H1 (cell line): ENCODE measurements around the gene PREX1. TPM values are rescaled to one million over a fixed set of nuclear protein-coding genes. Genes with fewer than 3 reads are reported as not detected.

Source experiments
- CTCF ChIA-PET: fragments of 300-600 bp; sonication (Branson Sonifier 250); formaldehyde crosslinking; loops from one replicate; lab custom pipeline; 2021; ENCODE audit not compliant: partially characterized antibody; lab: Charles Lee
- POLR2A ChIA-PET: fragments of 300-600 bp; sonication (Branson Sonifier 250); formaldehyde crosslinking; loops from one replicate; lab custom pipeline; 2021; ENCODE audit warnings: inconsistent platforms; ENCODE audit not compliant: partially characterized antibody; lab: Charles Lee
- DNase-seq, 2 experiments: peaks; one replicate each; pipeline versions ENCODE4 v3.0.0 to v3.0.0-alpha.2; 2010 to 2022; ENCODE audit warnings: low spot score in 2 of 2, low read depth in 1 of 2, mixed read lengths in 1 of 2
- FAIRE-seq: peaks from 2 replicates; lab custom pipeline; 2011; peaks lifted over from hg19 to GRCh38; lab: Jason Lieb, UNC
- H2AFZ ChIP-seq: 2 replicates; pipeline ENCODE4 v1.8.1; 2012; ENCODE audit warnings: low read length, inconsistent platforms
- H2AK5ac ChIP-seq: 2 replicates; pipeline ENCODE4 v1.6.1; 2013; ENCODE audit warnings: low read depth, low read length
- H2BK120ac ChIP-seq: replicated peaks from 2 replicates; pipeline ENCODE3; 2013; ENCODE audit warnings: low read depth, low read length, inconsistent platforms
- H2BK12ac ChIP-seq: 2 replicates; pipeline ENCODE4 v1.6.1; 2013; ENCODE audit warnings: low read depth, low read length
- H2BK15ac ChIP-seq: 2 replicates; pipeline ENCODE4 v1.6.1; 2013; ENCODE audit warnings: low read length
- H2BK20ac ChIP-seq: 2 replicates; pipeline ENCODE4 v1.6.1; 2013; ENCODE audit warnings: low read length
- H2BK5ac ChIP-seq: 2 replicates; pipeline ENCODE4 v1.6.1; 2013; ENCODE audit warnings: low read depth, low read length
- H3K14ac ChIP-seq: 2 replicates; pipeline ENCODE4 v1.6.1; 2013; ENCODE audit warnings: inconsistent platforms; ENCODE audit not compliant: insufficient read length
- H3K18ac ChIP-seq: 2 replicates; pipeline ENCODE4 v1.6.1; 2013; ENCODE audit warnings: low read length; ENCODE audit errors: extremely low read depth
- H3K23ac ChIP-seq: 2 replicates; pipeline ENCODE4 v1.6.1; 2013; ENCODE audit warnings: inconsistent platforms; ENCODE audit not compliant: insufficient read length
- H3K23me2 ChIP-seq: 2 replicates; pipeline ENCODE4 v1.6.1; 2013; ENCODE audit warnings: low read depth, low read length
- H3K27ac ChIP-seq: 2 replicates; pipeline ENCODE4 v1.6.1; 2011; ENCODE audit warnings: low read depth, low read length, inconsistent platforms
- H3K27me3 ChIP-seq, 4 experiments: replicated peaks in 1 of 4; 1 replicate in 1 of 4; 2 replicates in 3 of 4; pipeline versions ENCODE4 v1.6.1 to v1.8.1; 2011 to 2013; ENCODE audit warnings: low read length in 3 of 4, mild to moderate bottlenecking in 3 of 4, inconsistent platforms in 2 of 4, mixed read lengths in 2 of 4, moderate library complexity in 1 of 4; ENCODE audit not compliant: control insufficient read depth in 3 of 4, insufficient read depth in 3 of 4; ENCODE audit errors: extremely low read depth in 1 of 4
- H3K36me3 ChIP-seq, 4 experiments: 2 replicates each; pipeline versions ENCODE4 v1.6.1 to v1.8.1; 2011 to 2013; ENCODE audit warnings: mild to moderate bottlenecking in 4 of 4, low read length in 3 of 4, moderate library complexity in 2 of 4, control low read depth in 1 of 4, inconsistent platforms in 1 of 4; ENCODE audit not compliant: insufficient read depth in 4 of 4, control insufficient read depth in 2 of 4
- H3K4ac ChIP-seq: replicated peaks from 2 replicates; pipeline ENCODE3; 2013; ENCODE audit warnings: low read length, low read depth, mixed read lengths, inconsistent platforms; ENCODE audit not compliant: insufficient read length
- H3K4me1 ChIP-seq, 4 experiments: replicated peaks in 1 of 4; 1 replicate in 1 of 4; 2 replicates in 3 of 4; pipeline versions ENCODE4 v1.6.1 to v1.8.1; 2011 to 2013; ENCODE audit warnings: low read length in 3 of 4, inconsistent platforms in 2 of 4, mixed read lengths in 1 of 4; ENCODE audit not compliant: insufficient read depth in 4 of 4, control insufficient read depth in 3 of 4
- H3K4me2 ChIP-seq, 2 experiments: 2 replicates each; pipeline versions ENCODE4 v1.6.1 to v1.8.1; 2011 to 2013; ENCODE audit warnings: low read depth in 2 of 2, low read length in 2 of 2, control low read depth in 1 of 2, inconsistent platforms in 1 of 2, mild to moderate bottlenecking in 1 of 2; ENCODE audit not compliant: insufficient read depth in 1 of 2
- H3K4me3 ChIP-seq, 4 experiments: fragments of 200-600, 300-600 bp in 1 of 4; sonication (generic), shearing (Covaris generic), sonication (Bioruptor Twin) in 1 of 4; 2 replicates each; pipeline versions ENCODE4 v1.5.1 to v1.8.1; 2011 to 2016; ENCODE audit warnings: low read length in 4 of 4, low read depth in 3 of 4, control low read depth in 2 of 4, inconsistent platforms in 2 of 4, mild to moderate bottlenecking in 2 of 4, mixed read lengths in 1 of 4, moderate library complexity in 1 of 4; ENCODE audit not compliant: insufficient read depth in 2 of 4; ENCODE audit errors: extremely low read depth in 1 of 4
- H3K56ac ChIP-seq: replicated peaks from 2 replicates; pipeline ENCODE3; 2013; ENCODE audit warnings: low read depth, mild to moderate bottlenecking, mixed read lengths, low read length, inconsistent platforms; ENCODE audit not compliant: insufficient read length
- H3K79me1 ChIP-seq: 2 replicates; pipeline ENCODE4 v1.6.1; 2013; ENCODE audit warnings: low read depth, low read length, control low read depth
- H3K79me2 ChIP-seq, 2 experiments: 2 replicates each; pipeline versions ENCODE4 v1.6.1 to v1.8.1; 2012 to 2013; ENCODE audit warnings: low read length in 2 of 2, mild to moderate bottlenecking in 2 of 2, inconsistent platforms in 1 of 2; ENCODE audit not compliant: insufficient read depth in 2 of 2, control insufficient read depth in 1 of 2
- H3K9ac ChIP-seq, 4 experiments: replicated peaks in 1 of 4; 1 replicate in 1 of 4; 2 replicates in 3 of 4; pipeline versions ENCODE4 v1.6.1 to v1.8.1; 2011 to 2013; ENCODE audit warnings: low read depth in 3 of 4, low read length in 3 of 4, control low read depth in 2 of 4, mild to moderate bottlenecking in 2 of 4, moderate library complexity in 2 of 4, inconsistent platforms in 1 of 4; ENCODE audit errors: extremely low read depth in 1 of 4
- H3K9me3 ChIP-seq, 2 experiments: 2 replicates each; pipeline versions ENCODE4 v1.6.1 to v1.8.1; 2012 to 2013; ENCODE audit warnings: mild to moderate bottlenecking in 2 of 2, moderate library complexity in 2 of 2, control low read depth in 1 of 2, inconsistent platforms in 1 of 2, low read depth in 1 of 2, low read length in 1 of 2, mixed read lengths in 1 of 2; ENCODE audit not compliant: insufficient read depth in 2 of 2
- H4K20me1 ChIP-seq, 2 experiments: replicated peaks in 1 of 2; 2 replicates each; pipeline versions ENCODE3 to v1.8.1; 2011 to 2013; ENCODE audit warnings: inconsistent platforms in 2 of 2, low read length in 2 of 2, mild to moderate bottlenecking in 1 of 2; ENCODE audit not compliant: insufficient read depth in 2 of 2, control insufficient read depth in 1 of 2
- H4K5ac ChIP-seq: 2 replicates; pipeline ENCODE4 v1.6.1; 2013; ENCODE audit warnings: low read length, low read depth, mixed read lengths, inconsistent platforms; ENCODE audit not compliant: insufficient read length
- H4K8ac ChIP-seq: 2 replicates; pipeline ENCODE4 v1.8.0; 2013; ENCODE audit warnings: mild to moderate bottlenecking, moderate library complexity, low read length, inconsistent platforms; ENCODE audit not compliant: insufficient read depth; ENCODE audit errors: extremely low read depth
- H4K91ac ChIP-seq: replicated peaks from 2 replicates; pipeline ENCODE3; 2013; ENCODE audit warnings: low read length, mixed read lengths, inconsistent platforms; ENCODE audit not compliant: insufficient read length
- HDAC6 ChIP-seq: IDR thresholded peaks from one replicate; pipeline ENCODE4 v1.7.1; 2012; ENCODE audit warnings: low read depth, mild to moderate bottlenecking, inconsistent platforms, low read length, moderate library complexity
- WGBS, 2 experiments: shearing (Covaris generic) in 1 of 2; methylation state at CpG; one replicate each; pipeline versions ENCODE4 v1.1.6 to v1.1.7; 2013 to 2015; ENCODE audit warnings: low lambda C conversion rate in 2 of 2, mixed read lengths in 2 of 2, inconsistent platforms in 1 of 2, low coverage in 1 of 2, missing lambda C conversion rate in 1 of 2; ENCODE audit not compliant: insufficient replicate concordance in 2 of 2, insufficient coverage in 1 of 2, insufficient read length in 1 of 2; ENCODE audit errors: extremely low coverage in 1 of 2, missing lambda C conversion rate in 1 of 2; 5-methylcytosine and 5-hydroxymethylcytosine counted together
- polyA plus RNA-seq, 7 experiments: library from polyadenylated mRNA; depleted of rRNA in 3 of 7; stranded (reverse) in 5 of 7; unstranded in 2 of 7; fragments of >200 nt in 5 of 7; fragments of 200-250 nt in 2 of 7; gene quantifications; 1 replicate in 5 of 7; 2 replicates in 1 of 7; 4 replicates in 1 of 7; pipeline versions ENCODE4 v1.2.1 to v1.2.3, GENCODE V29; 2011 to 2013; ENCODE audit warnings: missing spikeins in 2 of 7, mixed read lengths in 2 of 7
- total RNA-seq: library from RNA; stranded (reverse); fragmentation: NEBNext Ultra II Directional; extraction: Animal tissue kit (Norgen Biotek cat#: 25700); gene quantifications from 2 replicates; pipeline ENCODE4 v1.2.1, GENCODE V29; 2021

The PREX1 gene
- total and polyA plus RNA-seq, 2 of the 8 experiments (the other 6 are each of a cell fraction or from before 2014, with no cell fraction given): 10.7 to 12.8 TPM

- H3K79me1 ChIP-seq: no peaks in the 10 kb centered on the region; the same call in 1 of the 2 replicates
- no peak overlapping the region for H2AFZ ChIP-seq
- no peak overlapping the region for H2BK12ac ChIP-seq
- H2BK15ac ChIP-seq: no peak overlapping the region
- H3K4me1 ChIP-seq: peaks cover 0 to 9% (median 5%) of the 10 kb centered on the region in 4 experiments; a peak in 4 of 7 replicates
- H3K9ac ChIP-seq: no peak overlapping the region
- no peaks in the 10 kb centered on the region for H3K79me2 ChIP-seq
- H4K5ac ChIP-seq: no peak overlapping the region
- no peak for TF ChIP-seq HDAC6
- no peak overlapping the region for H3K27ac ChIP-seq
- H2AK5ac ChIP-seq: no peak overlapping the region
- no peaks in the 10 kb centered on the region; a peak in 1 of 7 replicates for H3K27me3 ChIP-seq
- no peaks in the 10 kb centered on the region; a peak in 1 of 8 replicates for H3K36me3 ChIP-seq
- H4K91ac ChIP-seq: no peak overlapping the region
- H2BK5ac ChIP-seq: no peak overlapping the region
- no peak overlapping the region for H3K56ac ChIP-seq
- H2BK20ac ChIP-seq: no peak overlapping the region
- no peaks in the 10 kb centered on the region for H3K23me2 ChIP-seq
- no peak overlapping the region for H3K4ac ChIP-seq
- H3K4me2 ChIP-seq: no peak overlapping the region
- no peak overlapping the region for H2BK120ac ChIP-seq
- no peak for DNase-seq
- CTCF ChIA-PET: interaction anchor here (1.1 to 1.2 kb wide), 3 partner anchors 14 to 61 kb away, joined by 3 read pairs; no protein-coding TSS in a partner anchor
- no peak overlapping the region for H4K8ac ChIP-seq
- no peak overlapping the region for H3K23ac ChIP-seq
- POLR2A ChIA-PET: no interaction called here
- 94% methylated on average over 13 of the region's 13 CpGs; no CpG with 5 or more reads in 1 of the 2 experiments for WGBS, 2 experiments
- FAIRE-seq: no peak
- H4K20me1 ChIP-seq: no peaks in the 10 kb centered on the region
- no peaks in the 10 kb centered on the region for H3K9me3 ChIP-seq
- no peak overlapping the region for H3K4me3 ChIP-seq
- no peak overlapping the region for H3K14ac ChIP-seq
- no peak overlapping the region for H3K18ac ChIP-seq
Observed at GRCh38 chr20:48720256-48720985, 107.4 kb downstream of the PREX1 start.
